IPS-15b (cell line): ENCODE results near the gene MYG1.

Experiments used
- H3K27me3 ChIP-seq: one replicate; pipeline ENCODE4 v1.6.1; 2013; ENCODE audit warnings: low read length; ENCODE audit not compliant: control insufficient read depth, insufficient read depth
- H3K36me3 ChIP-seq: one replicate; pipeline ENCODE4 v1.6.1; 2013; ENCODE audit warnings: low read length; ENCODE audit not compliant: control insufficient read depth, insufficient read depth
- H3K4me1 ChIP-seq: one replicate; pipeline ENCODE4 v1.6.1; 2013; ENCODE audit warnings: mild to moderate bottlenecking, low read length; ENCODE audit not compliant: control insufficient read depth, insufficient read depth
- H3K4me3 ChIP-seq: one replicate; pipeline ENCODE4 v1.5.1; 2013; ENCODE audit warnings: low read depth, low read length
- H3K9ac ChIP-seq: one replicate; pipeline ENCODE4 v1.6.1; 2013; ENCODE audit warnings: low read depth, mild to moderate bottlenecking, low read length
- H3K9me3 ChIP-seq: one replicate; pipeline ENCODE4 v1.6.1; 2013; ENCODE audit warnings: mild to moderate bottlenecking, low read length; ENCODE audit not compliant: control insufficient read depth, insufficient read depth

MYG1 gene

GRCh38 chr12:53333845-53334244, 34.4 kb downstream of the MYG1 start:
- H3K4me1 ChIP-seq, result peaks cover 15% of the 10 kb centered on the region
- no peak overlapping the region for H3K4me3 ChIP-seq
- H3K9me3 ChIP-seq, result no peaks in the 10 kb centered on the region
- H3K9ac ChIP-seq, result no peak overlapping the region
- no peaks in the 10 kb centered on the region for H3K36me3 ChIP-seq
- H3K27me3 ChIP-seq, result peaks cover 67% of the 10 kb centered on the region

- H3K36me3 ChIP-seq, result no peaks in the 10 kb centered on the region
- peaks cover 62% of the 10 kb centered on the region for H3K27me3 ChIP-seq
- H3K9ac ChIP-seq, result no peak overlapping the region
- H3K4me3 ChIP-seq, result no peak overlapping the region
- H3K9me3 ChIP-seq, result no peaks in the 10 kb centered on the region
- peaks cover 15% of the 10 kb centered on the region for H3K4me1 ChIP-seq
Observed at GRCh38 chr12:53334822-53335221, 35.3 kb downstream of the MYG1 start.

- H3K4me3 ChIP-seq, result peak within 1 kb of the TSS; percentile 39
- H3K9me3 ChIP-seq, result no peaks in the 10 kb centered on the region
- no peaks in the 10 kb centered on the region for H3K36me3 ChIP-seq
- H3K27me3 ChIP-seq, result peaks cover 62% of the 10 kb centered on the region
- H3K4me1 ChIP-seq, result peaks cover 15% of the 10 kb centered on the region
- no peak within 1 kb of the TSS for H3K9ac ChIP-seq
Observed at GRCh38 chr12:53336181-53336681, 36.7 kb downstream of the MYG1 start, which contains the start of gene SP7. Gene SP7, minus strand, starts transcription at chr12:53336354. Its CDS starts 708 bp downstream, at chr12:53335646.

DNA sequence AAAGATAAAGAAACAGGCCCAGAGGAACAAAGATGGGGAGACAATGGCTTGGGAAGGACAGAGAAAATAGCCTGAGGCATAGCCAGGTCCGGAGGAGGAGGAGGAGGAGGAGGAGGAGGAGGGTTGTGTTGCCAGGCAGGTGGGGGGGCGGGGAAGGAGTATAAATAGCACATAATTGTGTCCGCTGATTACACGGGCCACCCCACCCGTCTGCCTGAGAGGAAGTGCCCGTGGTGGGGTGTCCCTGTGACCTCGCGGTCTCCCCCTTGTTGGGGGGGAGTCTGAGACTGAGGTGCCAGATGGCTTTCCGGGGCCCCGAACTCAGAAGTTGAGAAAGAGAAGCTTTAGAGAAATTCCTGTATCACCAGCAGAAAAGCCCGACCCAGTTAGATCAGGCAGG, 38.5 kb downstream of the MYG1 start:
- Histone ChIP-seq H3K4me1 (peaks cover 15% of the 10 kb centered on the region), H3K27me3 (peaks cover 55% of the 10 kb centered on the region), H3K9ac (no peak overlapping the region), H3K9me3 (no peaks in the 10 kb centered on the region), H3K4me3 (no peak overlapping the region), H3K36me3 (no peaks in the 10 kb centered on the region)

- peaks cover 54% of the 10 kb centered on the region for H3K27me3 ChIP-seq
Observed at GRCh38 chr12:53338916-53339315, 39.4 kb downstream of the MYG1 start.

GRCh38 chr12:53340398-53340797, 40.9 kb downstream of the MYG1 start:
- no peak overlapping the region for H3K4me3 ChIP-seq
- no peaks in the 10 kb centered on the region for H3K36me3 ChIP-seq
- H3K9me3 ChIP-seq, result no peaks in the 10 kb centered on the region
- H3K9ac ChIP-seq, result no peak overlapping the region
- peaks cover 18% of the 10 kb centered on the region for H3K4me1 ChIP-seq
- H3K27me3 ChIP-seq, result peaks cover 53% of the 10 kb centered on the region

More at GRCh38 chr12:53338916-53339315, 39.4 kb downstream of the MYG1 start:
- Histone ChIP-seq H3K9ac (no peak overlapping the region), H3K4me1 (peaks cover 15% of the 10 kb centered on the region), H3K9me3 (no peaks in the 10 kb centered on the region), H3K36me3 (no peaks in the 10 kb centered on the region), H3K4me3 (no peak overlapping the region)

- Histone ChIP-seq H3K4me1 (peaks cover 13% of the 10 kb centered on the region), H3K9me3 (no peaks in the 10 kb centered on the region), H3K4me3 (no peak overlapping the region), H3K27me3 (peaks cover 45% of the 10 kb centered on the region), H3K9ac (no peak overlapping the region), H3K36me3 (no peaks in the 10 kb centered on the region)
Observed at GRCh38 chr12:53343449-53343848, 44.0 kb downstream of the MYG1 start.

DNA sequence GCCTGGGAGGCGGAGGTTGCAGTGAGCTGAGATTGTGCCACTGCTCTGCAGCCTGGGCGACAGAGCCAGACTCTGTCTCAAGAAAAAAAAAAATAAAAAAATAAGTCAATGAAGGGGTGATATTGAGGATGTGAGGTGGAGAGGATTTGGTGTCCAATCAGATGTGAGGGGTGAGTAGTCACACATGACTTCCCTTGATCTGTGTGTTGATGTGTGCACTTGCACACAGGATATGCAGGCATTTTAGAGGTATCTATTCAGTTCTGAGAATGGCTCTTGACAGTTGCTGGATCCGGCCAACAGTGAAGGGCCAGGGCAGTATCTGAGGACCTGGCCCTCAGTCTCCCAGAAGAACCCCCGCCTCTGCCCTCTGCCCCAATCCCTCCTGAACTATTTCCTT, 44.5 kb downstream of the MYG1 start:
- Histone ChIP-seq H3K36me3 (no peaks in the 10 kb centered on the region), H3K27me3 (peaks cover 42% of the 10 kb centered on the region), H3K4me1 (peaks cover 12% of the 10 kb centered on the region), H3K9ac (peak overlapping the region; percentile 24), H3K4me3 (peak overlapping the region; percentile 69), H3K9me3 (no peaks in the 10 kb centered on the region)

DNA sequence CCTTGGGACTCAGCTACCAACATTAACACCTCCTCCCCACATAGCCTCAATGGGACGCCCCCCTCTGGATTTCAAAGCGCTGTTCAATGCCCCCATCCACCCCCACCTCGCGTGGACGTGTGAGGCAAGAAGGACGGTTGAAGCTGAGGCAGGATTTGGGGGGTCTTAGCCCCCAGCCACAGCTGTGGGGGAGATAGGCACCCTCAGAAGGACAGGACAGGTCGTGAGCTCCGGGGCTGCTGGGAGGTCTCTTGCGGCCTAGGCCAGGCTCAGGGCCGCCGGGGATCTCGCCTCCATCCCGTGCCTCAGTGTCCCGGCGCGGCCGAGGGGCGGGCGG, 45.0 kb downstream of the MYG1 start:
- Histone ChIP-seq H3K4me3 (peak overlapping the region; percentile 69), H3K9ac (peak overlapping the region; percentile 24), H3K4me1 (peaks cover 12% of the 10 kb centered on the region), H3K36me3 (no peaks in the 10 kb centered on the region), H3K9me3 (no peaks in the 10 kb centered on the region), H3K27me3 (peaks cover 42% of the 10 kb centered on the region)

DNA sequence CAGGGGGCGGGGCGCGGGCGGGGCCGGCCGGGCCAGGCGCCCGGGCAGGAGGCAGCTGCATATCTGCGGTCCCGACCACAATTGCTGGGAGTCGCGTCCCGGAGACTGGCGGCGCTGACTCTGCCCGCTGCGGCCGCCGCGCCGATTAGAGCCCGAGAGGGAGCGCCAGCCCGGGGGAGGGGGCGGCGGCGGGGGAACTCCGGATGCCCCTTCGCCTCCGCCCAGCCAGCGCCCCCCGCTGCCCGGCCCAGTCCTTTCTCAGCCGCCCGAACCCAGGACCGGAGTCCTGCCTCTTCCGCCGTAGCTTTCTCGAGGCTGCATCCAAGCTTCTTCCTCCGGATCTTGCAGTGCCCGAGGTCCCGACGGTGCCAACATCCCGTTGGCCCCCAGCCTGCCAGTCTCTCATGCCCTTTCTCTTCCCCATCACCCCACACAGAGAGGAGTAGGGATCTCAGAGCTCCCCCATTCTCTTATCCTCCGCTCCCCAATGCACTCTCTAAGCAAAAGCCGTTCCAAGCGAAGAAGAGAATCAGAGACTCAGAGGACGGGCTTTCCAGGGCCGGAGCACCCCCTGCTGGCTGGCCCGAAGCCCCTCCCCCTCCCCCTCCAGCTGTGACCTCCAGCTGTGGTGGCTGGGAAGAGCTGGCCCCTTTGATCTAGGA, 45.5 kb downstream of the MYG1 start:
- Histone ChIP-seq H3K27me3 (peaks cover 39% of the 10 kb centered on the region), H3K4me1 (peaks cover 12% of the 10 kb centered on the region), H3K36me3 (no peaks in the 10 kb centered on the region), H3K4me3 (peak overlapping the region; percentile 58), H3K9ac (no peak overlapping the region), H3K9me3 (no peaks in the 10 kb centered on the region)

- Histone ChIP-seq H3K27me3 (peaks cover 35% of the 10 kb centered on the region), H3K9me3 (no peaks in the 10 kb centered on the region), H3K4me1 (peaks cover 12% of the 10 kb centered on the region), H3K4me3 (peak overlapping the region; percentile 58), H3K36me3 (no peaks in the 10 kb centered on the region), H3K9ac (no peak overlapping the region)
Observed at GRCh38 chr12:53345486-53346188, 46.1 kb downstream of the MYG1 start.

- H3K9ac ChIP-seq, result no peak overlapping the region
- peaks cover 30% of the 10 kb centered on the region for H3K27me3 ChIP-seq
- H3K36me3 ChIP-seq, result no peaks in the 10 kb centered on the region
- peaks cover 12% of the 10 kb centered on the region for H3K4me1 ChIP-seq
- no peak overlapping the region for H3K4me3 ChIP-seq
- H3K9me3 ChIP-seq, result no peaks in the 10 kb centered on the region
Observed at GRCh38 chr12:53346491-53346890, 47.0 kb downstream of the MYG1 start.
